Subcutaneous abdominal adipose tissue (tissue), 5 donors: Measurements from ENCODE around the gene TMEM217.
A peak's percentile ranks its signal among the peaks of the same experiment; 100 is the strongest.

Experiments used
- H3K27ac ChIP-seq: one replicate; pipeline ENCODE4 v1.7.0; 2013; ENCODE audit warnings: low read depth, mild to moderate bottlenecking, inconsistent platforms, low read length, moderate library complexity
- H3K27me3 ChIP-seq, 5 donors: one replicate each; pipeline ENCODE4 v1.7.0; 2013; ENCODE audit warnings: low read length in 5 of 5, inconsistent platforms in 1 of 5; ENCODE audit not compliant: control insufficient read depth in 5 of 5, insufficient read depth in 4 of 5
- H3K36me3 ChIP-seq, 5 donors: one replicate each; pipeline ENCODE4 v1.7.0; 2013; ENCODE audit warnings: low read length in 5 of 5; ENCODE audit not compliant: control insufficient read depth in 5 of 5, insufficient read depth in 5 of 5
- H3K4me1 ChIP-seq, 5 donors: one replicate each; pipeline ENCODE4 v1.7.0; 2013; ENCODE audit warnings: low read length in 5 of 5, mild to moderate bottlenecking in 3 of 5, moderate library complexity in 1 of 5; ENCODE audit not compliant: control insufficient read depth in 5 of 5, insufficient read depth in 5 of 5
- H3K4me3 ChIP-seq, 5 donors: one replicate each; pipeline ENCODE4 v1.7.0; 2013; ENCODE audit warnings: low read length in 5 of 5, low read depth in 1 of 5
- H3K9ac ChIP-seq, 5 donors: one replicate each; pipeline ENCODE4 v1.7.0; 2013; ENCODE audit warnings: low read length in 5 of 5, mild to moderate bottlenecking in 4 of 5, moderate library complexity in 3 of 5
- H3K9me3 ChIP-seq, 5 donors: one replicate each; pipeline ENCODE4 v1.7.0; 2013; ENCODE audit warnings: low read length in 5 of 5; ENCODE audit not compliant: control insufficient read depth in 5 of 5
- donor health status: healthy.
- donor health status: healthy.
- donor health status: healthy.
- donor health status: healthy.
- donor health status: healthy.

Gene TMEM217

GRCh38 chr6:37239950-37240713, 17.8 kb downstream of the TMEM217 start:
- Histone ChIP-seq H3K4me3 (no peak overlapping the region), H3K9me3 (no peaks in the 10 kb centered on the region), H3K9ac (peak overlapping the region in 1 of 5 donors; percentile 87), H3K36me3 (no peaks in the 10 kb centered on the region), H3K27ac (peak overlapping the region; percentile 72), H3K4me1 (peaks cover 10 to 40% (median 34%) of the 10 kb centered on the region in 5 donors), H3K27me3 (no peaks in the 10 kb centered on the region)

DNA sequence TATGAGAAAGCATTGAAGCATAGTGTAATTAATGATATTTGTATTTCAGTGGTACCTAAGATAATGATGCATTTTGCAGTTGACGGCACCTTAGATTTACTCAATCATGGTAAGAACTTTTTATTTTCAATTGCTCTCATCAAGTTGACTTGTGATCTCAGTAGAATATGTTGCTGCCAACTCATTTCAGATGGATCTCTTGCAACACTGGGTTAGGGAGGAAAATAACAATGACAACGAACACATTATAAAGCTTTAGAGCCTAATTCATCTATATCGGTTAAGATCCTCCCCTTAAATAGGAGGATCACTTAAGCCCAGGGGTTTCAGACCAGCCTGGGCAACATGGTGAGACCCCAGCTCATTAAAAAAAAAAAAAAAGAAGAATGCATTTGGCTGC, 18.4 kb downstream of the TMEM217 start:
- H3K9me3 ChIP-seq: no peaks in the 10 kb centered on the region
- no peak overlapping the region for H3K9ac ChIP-seq
- no peaks in the 10 kb centered on the region for H3K36me3 ChIP-seq
- H3K27ac ChIP-seq: peak overlapping the region; percentile 72
- no peak overlapping the region for H3K4me3 ChIP-seq
- H3K4me1 ChIP-seq: peaks cover 10 to 36% (median 30%) of the 10 kb centered on the region in 5 donors
- no peaks in the 10 kb centered on the region for H3K27me3 ChIP-seq

GRCh38 chr6:37238381-37238780, 19.6 kb downstream of the TMEM217 start:
- Histone ChIP-seq H3K27me3 (no peaks in the 10 kb centered on the region), H3K9ac (no peak overlapping the region), H3K36me3 (no peaks in the 10 kb centered on the region), H3K27ac (no peak overlapping the region), H3K4me1 (peaks cover 10 to 24% (median 21%) of the 10 kb centered on the region in 5 donors), H3K9me3 (no peaks in the 10 kb centered on the region), H3K4me3 (no peak overlapping the region)

DNA sequence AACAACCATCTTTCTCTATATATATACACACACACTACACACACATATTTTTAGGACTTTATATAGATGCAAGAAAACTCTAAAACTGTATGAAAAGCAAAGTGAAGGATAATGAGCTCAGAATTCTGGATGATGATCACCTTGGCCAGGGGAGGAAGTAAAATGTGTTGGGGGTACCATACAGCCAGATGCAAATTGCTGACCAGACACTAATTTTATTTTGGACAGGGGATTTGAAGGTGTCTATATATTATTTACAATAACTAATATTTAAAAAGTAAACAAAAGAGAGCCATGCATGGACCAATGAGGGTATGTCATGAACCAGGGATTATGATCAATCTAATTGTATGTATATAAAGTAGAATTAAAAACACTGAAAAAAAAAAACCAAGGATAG, 20.2 kb downstream of the TMEM217 start:
- peaks cover 9 to 22% (median 18%) of the 10 kb centered on the region in 5 donors for H3K4me1 ChIP-seq
- H3K4me3 ChIP-seq: no peak overlapping the region
- no peaks in the 10 kb centered on the region for H3K9me3 ChIP-seq
- H3K36me3 ChIP-seq: no peaks in the 10 kb centered on the region
- no peaks in the 10 kb centered on the region for H3K27me3 ChIP-seq
- H3K9ac ChIP-seq: no peak overlapping the region
- H3K27ac ChIP-seq: no peak overlapping the region

- peaks cover 5 to 22% (median 11%) of the 10 kb centered on the region in 5 donors for H3K4me1 ChIP-seq
- H3K9me3 ChIP-seq: no peaks in the 10 kb centered on the region
- H3K4me3 ChIP-seq: no peak overlapping the region
- H3K27me3 ChIP-seq: no peaks in the 10 kb centered on the region
- H3K27ac ChIP-seq: no peak overlapping the region
- H3K36me3 ChIP-seq: no peaks in the 10 kb centered on the region
- H3K9ac ChIP-seq: no peak overlapping the region
Measured at GRCh38 chr6:37236921-37237320, 21.0 kb downstream of the TMEM217 start.

GRCh38 chr6:37233541-37233940, 24.4 kb downstream of the TMEM217 start:
- Histone ChIP-seq H3K4me1 (peaks cover 0 to 4% (median 0%) of the 10 kb centered on the region in 5 donors), H3K9ac (no peak overlapping the region), H3K9me3 (no peaks in the 10 kb centered on the region), H3K27ac (no peak overlapping the region), H3K36me3 (no peaks in the 10 kb centered on the region), H3K27me3 (no peaks in the 10 kb centered on the region), H3K4me3 (no peak overlapping the region)

- no peak overlapping the region for H3K27ac ChIP-seq
- no peaks in the 10 kb centered on the region for H3K9me3 ChIP-seq
- no peaks in the 10 kb centered on the region for H3K36me3 ChIP-seq
- no peaks in the 10 kb centered on the region for H3K4me1 ChIP-seq
- H3K9ac ChIP-seq: no peak overlapping the region
- H3K4me3 ChIP-seq: no peak overlapping the region
- H3K27me3 ChIP-seq: no peaks in the 10 kb centered on the region
Measured at GRCh38 chr6:37232430-37233017, 25.4 kb downstream of the TMEM217 start.

DNA sequence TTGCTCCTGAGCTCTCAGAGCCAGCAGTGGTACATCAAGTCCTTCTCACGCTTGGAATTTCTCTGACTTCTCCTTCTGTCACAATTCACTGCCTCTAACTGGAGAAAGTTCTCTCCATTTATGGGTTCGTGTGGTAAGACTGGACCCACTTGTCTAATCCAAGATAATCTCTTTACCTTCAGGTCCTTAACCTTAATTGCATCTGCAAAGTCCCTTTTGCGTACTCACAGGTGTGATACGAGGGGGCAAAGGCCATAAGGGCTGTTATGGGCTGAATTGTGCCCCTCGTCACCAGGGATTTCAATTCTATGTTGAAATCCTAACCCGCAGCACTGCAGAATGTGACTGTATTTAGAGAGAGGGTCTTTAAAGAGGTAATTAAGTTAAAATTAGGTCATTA, 27.8 kb downstream of the TMEM217 start:
- Histone ChIP-seq H3K4me3 (no peak overlapping the region), H3K36me3 (no peaks in the 10 kb centered on the region), H3K27me3 (no peaks in the 10 kb centered on the region), H3K27ac (no peak overlapping the region), H3K4me1 (no peaks in the 10 kb centered on the region), H3K9ac (no peak overlapping the region), H3K9me3 (no peaks in the 10 kb centered on the region)

GRCh38 chr6:37225350-37226169, 32.4 kb downstream of the TMEM217 start:
- Histone ChIP-seq H3K4me3 (no peak overlapping the region), H3K9me3 (no peaks in the 10 kb centered on the region), H3K4me1 (peaks cover 0 to 14% (median 12%) of the 10 kb centered on the region in 5 donors), H3K36me3 (no peaks in the 10 kb centered on the region), H3K9ac (no peak overlapping the region), H3K27me3 (no peaks in the 10 kb centered on the region), H3K27ac (no peak overlapping the region)

GRCh38 chr6:37222992-37223391, 35.0 kb downstream of the TMEM217 start:
- no peaks in the 10 kb centered on the region for H3K36me3 ChIP-seq
- H3K4me3 ChIP-seq: peak overlapping the region; percentile 22 to 87 (median 77)
- no peak overlapping the region for H3K27ac ChIP-seq
- H3K27me3 ChIP-seq: no peaks in the 10 kb centered on the region
- H3K4me1 ChIP-seq: peaks cover 0 to 14% (median 12%) of the 10 kb centered on the region in 5 donors
- H3K9me3 ChIP-seq: no peaks in the 10 kb centered on the region
- peak overlapping the region in 2 of 5 donors; percentile 35 to 77 for H3K9ac ChIP-seq
